Uterus (tissue), 4 donors: ENCODE results near the gene ZNF610. TPM values are rescaled to one million over a fixed set of nuclear protein-coding genes. Genes with fewer than 3 reads are reported as not detected.
A peak's percentile ranks its signal among the peaks of the same experiment; 100 is the strongest.

Experiments
- DNase-seq, 2 donors: peaks; one replicate each; pipeline ENCODE4 v3.0.0-alpha.2; 2019 to 2020
- H3K27ac ChIP-seq, 2 donors: fragments of 200-600 bp; sonication (generic); 1 replicate in 1 of 2; 2 replicates in 1 of 2; pipeline ENCODE4 v1.5.1; 2016 to 2018
- H3K27me3 ChIP-seq, 2 donors: fragments of 200-600 bp; sonication (generic); one replicate each; pipeline ENCODE4 v1.5.1; 2018 to 2019; ENCODE audit warnings: control low read depth in 1 of 2
- H3K36me3 ChIP-seq, 2 donors: fragments of 200-600 bp; sonication (generic); one replicate each; pipeline ENCODE4 v1.5.1; 2019; ENCODE audit warnings: control low read depth in 1 of 2
- H3K4me1 ChIP-seq, 2 donors: fragments of 200-600 bp; sonication (generic); one replicate each; pipeline ENCODE4 v1.5.1; 2018 to 2019; ENCODE audit warnings: control low read depth in 1 of 2
- H3K4me3 ChIP-seq, 2 donors: fragments of 200-600 bp; sonication (generic); 1 replicate in 1 of 2; 2 replicates in 1 of 2; pipeline ENCODE4 v1.5.1; 2018 to 2019; ENCODE audit warnings: mild to moderate bottlenecking in 1 of 2
- H3K9me3 ChIP-seq, 2 donors: fragments of 200-600 bp; sonication (generic); one replicate each; pipeline ENCODE4 v1.5.1; 2019; ENCODE audit warnings: control low read depth in 1 of 2
- POLR2A ChIP-seq, 2 donors: fragments of 450-650 bp; IDR thresholded peaks; one replicate each; pipeline ENCODE4 v1.6.1; 2016; ENCODE audit warnings: antibody characterized with exemption in 2 of 2, mild to moderate bottlenecking in 1 of 2, moderate library complexity in 1 of 2
- intact Hi-C: fragments of 100-400 bp; cut with DNase I; formaldehyde crosslinking; loops from one replicate; pipeline ENCODE4 v1.15.1; 2023; ENCODE audit warnings: low total_unique reads
- small RNA-seq: library from RNA; depleted of rRNA; stranded (forward); fragments of <200 nt; gene quantifications from one replicate; pipeline ENCODE3, GENCODE V24; 2016
- total RNA-seq, 4 donors: library from RNA; depleted of rRNA in 3 of 4; stranded (reverse); fragments of >200 nt in 3 of 4; gene quantifications; one replicate each; pipeline versions ENCODE4 v1.1.0 to v1.2.4, GENCODE V29; 2014 to 2023
- TF ChIP-seq, protein P1 (sequence below), 4 experiments: fragments of 200-600 bp in 2 of 4; fragments of 450-650 bp in 2 of 4; sonication (generic) in 2 of 4; IDR thresholded peaks; one replicate each; pipeline ENCODE4 v1.5.1; 2016 to 2019; ENCODE audit warnings: antibody characterized with exemption in 4 of 4, mild to moderate bottlenecking in 2 of 4, moderate library complexity in 1 of 4
- donor health status: DM: yes; HTN: yes; CAD: no.

The ZNF610 gene
- total RNA-seq, 4 donors from 2014 or later, result 0.29 to 13.8 (median 3.0) TPM

DNA sequence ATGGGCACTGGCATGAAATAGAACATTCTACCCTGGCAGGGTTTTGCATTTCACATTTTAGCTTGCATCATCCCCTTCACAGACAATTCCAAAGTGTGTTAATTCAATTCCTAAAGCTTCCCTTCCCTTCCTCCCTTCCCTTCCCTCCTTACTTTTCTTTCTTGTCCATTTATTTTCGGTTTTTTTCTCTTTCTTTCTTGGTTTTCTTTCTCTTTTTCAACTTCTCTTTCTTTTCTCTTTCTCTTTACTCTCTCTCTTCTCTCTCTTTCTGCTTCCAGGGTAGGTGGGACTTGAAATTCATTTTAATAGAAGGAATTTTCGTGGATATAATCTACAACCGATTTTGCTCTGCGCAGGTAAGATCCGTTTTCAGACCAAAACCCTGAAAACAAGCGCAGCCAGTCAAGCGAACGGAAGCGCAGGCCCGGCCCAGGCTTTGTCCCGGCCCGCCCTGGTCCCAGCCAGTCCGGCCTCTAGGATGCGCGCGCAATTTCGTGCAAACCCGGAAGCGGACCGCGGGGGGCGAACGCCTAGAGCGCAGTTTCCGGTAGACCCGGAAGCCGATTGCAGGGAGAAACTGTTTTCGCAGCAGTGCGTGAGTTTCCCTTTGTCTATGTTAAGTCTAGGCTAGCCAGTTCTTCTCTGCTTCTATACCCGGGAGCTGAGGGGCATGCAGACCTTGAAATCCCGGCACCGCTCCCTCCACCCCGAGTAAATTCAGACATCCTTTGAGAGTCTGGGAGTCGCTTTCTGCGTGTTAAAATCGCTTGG is 61.5 kb downstream of the ZNF610 start, which contains the start of gene ZNF528:
Gene ZNF528, plus strand, starts transcription at position 540 of the 771 bp plus-strand sequence. CDS start 4,165 bp downstream, outside the sequence.
- TF ChIP-seq POLR2A (IDR thresholded peaks at IDR 0.05), result peak in 1 of 2 donors; percentile 55
- TF ChIP-seq, protein P1, sequence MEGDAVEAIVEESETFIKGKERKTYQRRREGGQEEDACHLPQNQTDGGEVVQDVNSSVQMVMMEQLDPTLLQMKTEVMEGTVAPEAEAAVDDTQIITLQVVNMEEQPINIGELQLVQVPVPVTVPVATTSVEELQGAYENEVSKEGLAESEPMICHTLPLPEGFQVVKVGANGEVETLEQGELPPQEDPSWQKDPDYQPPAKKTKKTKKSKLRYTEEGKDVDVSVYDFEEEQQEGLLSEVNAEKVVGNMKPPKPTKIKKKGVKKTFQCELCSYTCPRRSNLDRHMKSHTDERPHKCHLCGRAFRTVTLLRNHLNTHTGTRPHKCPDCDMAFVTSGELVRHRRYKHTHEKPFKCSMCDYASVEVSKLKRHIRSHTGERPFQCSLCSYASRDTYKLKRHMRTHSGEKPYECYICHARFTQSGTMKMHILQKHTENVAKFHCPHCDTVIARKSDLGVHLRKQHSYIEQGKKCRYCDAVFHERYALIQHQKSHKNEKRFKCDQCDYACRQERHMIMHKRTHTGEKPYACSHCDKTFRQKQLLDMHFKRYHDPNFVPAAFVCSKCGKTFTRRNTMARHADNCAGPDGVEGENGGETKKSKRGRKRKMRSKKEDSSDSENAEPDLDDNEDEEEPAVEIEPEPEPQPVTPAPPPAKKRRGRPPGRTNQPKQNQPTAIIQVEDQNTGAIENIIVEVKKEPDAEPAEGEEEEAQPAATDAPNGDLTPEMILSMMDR (IDR thresholded peaks at IDR 0.05), result peak in 1 of 4 experiments; percentile 20
- no peaks in the 10 kb centered on the region for H3K36me3 ChIP-seq
- no peaks in the 10 kb centered on the region for H3K27me3 ChIP-seq
- no peaks in the 10 kb centered on the region for H3K4me1 ChIP-seq
- H3K9me3 ChIP-seq, result peaks cover 0 to 3% of the 10 kb centered on the region in 2 donors
- H3K27ac ChIP-seq, result peak within 1 kb of the TSS; percentile 44 to 68
- peak within 1 kb of the TSS; percentile 54 to 71 for H3K4me3 ChIP-seq
- intact Hi-C loops, result loop anchor here (5.0 kb wide), 1 partner anchor 240 kb away; the partner anchor contains the start of gene ZNF83
- peak; percentile 94 to 96 for DNase-seq

DNA sequence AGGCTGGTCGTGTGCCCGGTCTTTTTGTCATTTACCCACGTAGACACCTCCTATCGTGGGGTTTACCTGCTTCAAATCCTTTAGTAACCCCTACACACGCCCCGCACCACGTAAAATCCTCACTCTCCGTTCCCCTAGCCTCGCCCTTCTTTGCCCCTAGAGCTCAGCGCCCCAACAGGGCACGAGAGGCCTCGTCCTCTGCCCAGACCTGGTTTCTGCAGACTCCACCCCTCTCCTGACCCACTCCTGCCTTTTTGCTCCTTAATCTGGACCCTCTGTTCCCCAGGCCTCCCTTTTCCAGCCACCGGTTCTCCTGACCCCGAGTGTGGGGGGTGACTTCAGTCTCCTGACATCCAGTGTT is 62.0 kb downstream of the ZNF610 start:
- no peak for DNase-seq
- no peaks in the 10 kb centered on the region for H3K36me3 ChIP-seq

DNA sequence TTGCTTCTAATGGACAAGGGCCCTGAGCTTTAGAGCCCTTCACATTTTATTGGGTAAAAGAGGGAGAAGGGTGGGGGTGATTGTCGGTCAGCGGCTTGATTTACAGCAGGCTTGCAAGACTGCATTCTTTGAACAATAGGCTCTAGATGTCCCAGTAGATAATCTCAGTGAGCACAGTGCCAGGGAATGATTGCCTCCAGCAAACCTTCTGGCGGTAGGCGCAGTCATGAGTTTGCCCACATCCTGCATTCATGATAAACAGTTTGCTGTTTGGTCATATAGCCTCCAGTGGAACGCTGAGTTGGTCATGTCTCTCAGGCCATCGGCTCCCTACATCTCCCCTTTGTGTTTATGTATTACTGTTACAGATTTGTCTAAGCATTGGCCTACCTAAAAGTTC is 74.2 kb downstream of the ZNF610 start:
- DNase-seq, result no peak
- Histone ChIP-seq H3K4me3 (no peak overlapping the region), H3K4me1 (no peaks in the 10 kb centered on the region), H3K27ac (no peak overlapping the region), H3K9me3 (peaks cover 0 to 53% of the 10 kb centered on the region in 2 donors), H3K27me3 (no peaks in the 10 kb centered on the region), H3K36me3 (no peaks in the 10 kb centered on the region)
- TF ChIP-seq POLR2A (IDR thresholded peaks at IDR 0.05), result no peak
- TF ChIP-seq, protein P1 (IDR thresholded peaks at IDR 0.05), result no peak
- intact Hi-C loops, result no loop called here

More for the DNA sequence above, 62.0 kb downstream of the ZNF610 start:
- Histone ChIP-seq H3K4me3 (peak overlapping the region; percentile 54 to 71), H3K4me1 (no peaks in the 10 kb centered on the region), H3K27ac (peak overlapping the region; percentile 29 to 68), H3K9me3 (peaks cover 0 to under 1% of the 10 kb centered on the region in 2 donors), H3K27me3 (no peaks in the 10 kb centered on the region)
- TF ChIP-seq POLR2A (IDR thresholded peaks at IDR 0.05), result no peak
- TF ChIP-seq, protein P1 (IDR thresholded peaks at IDR 0.05), result no peak
- intact Hi-C loops, result loop anchor here (5.0 kb wide), 1 partner anchor 239 kb away; the partner anchor contains the start of gene ZNF83

DNA sequence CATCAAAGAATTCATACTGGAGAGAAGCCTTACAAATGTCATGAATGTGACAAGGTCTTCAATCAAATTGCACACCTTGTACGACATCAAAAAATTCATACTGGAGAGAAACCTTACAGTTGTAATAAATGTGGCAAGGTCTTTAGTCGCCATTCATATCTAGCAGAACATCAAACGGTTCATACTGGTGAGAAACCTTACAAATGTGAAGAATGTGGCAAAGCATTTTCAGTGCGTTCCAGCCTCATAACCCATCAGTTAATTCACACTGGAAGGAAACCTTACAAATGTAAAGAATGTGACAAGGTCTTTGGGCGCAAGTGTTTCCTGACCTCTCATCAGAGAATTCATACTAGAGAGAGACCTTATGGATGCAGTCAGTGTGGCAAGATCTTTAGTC is 79.7 kb downstream of the ZNF610 start:
- H3K36me3 ChIP-seq, result no peaks in the 10 kb centered on the region
- H3K9me3 ChIP-seq, result peaks cover 0 to 70% of the 10 kb centered on the region in 2 donors
- no peaks in the 10 kb centered on the region for H3K4me1 ChIP-seq
- no peak for DNase-seq
- no peaks in the 10 kb centered on the region for H3K27me3 ChIP-seq
- no peak for TF ChIP-seq POLR2A (IDR thresholded peaks at IDR 0.05)
- TF ChIP-seq, protein P1 (IDR thresholded peaks at IDR 0.05), result no peak
- H3K4me3 ChIP-seq, result no peak overlapping the region
- intact Hi-C loops, result no loop called here
- no peak overlapping the region for H3K27ac ChIP-seq

Small RNA genes lying within 50 kb of the gene (small RNA-seq; reads per million reads assigned to genes)
- gene AC010332.1, result not detected

Other genes starting within 250 kb of the ZNF610 start
- 10 to 100 TPM; 14.1 to 57.3 (median 41.9) TPM for gene ZNF841, start 240.5 kb upstream of the ZNF610 start, total RNA-seq
- 10 to 100 TPM in 3 of 4 donors, 1 to 10 TPM in 1; 2.4 to 27.2 (median 17.6) TPM for gene ZNF616, start 196.3 kb upstream of the ZNF610 start, total RNA-seq
- gene ZNF836, start 164.6 kb upstream of the ZNF610 start, total RNA-seq, result 10 to 100 TPM in 3 of 4 donors, 1 to 10 TPM in 1; 6.1 to 31.5 (median 20.3) TPM
- 100 to 1,000 TPM in 2 of 4 donors, 10 to 100 TPM in 2; 38.5 to 223 (median 134) TPM for gene PPP2R1A, start 146.2 kb upstream of the ZNF610 start, total RNA-seq
- 10 to 100 TPM in 3 of 4 donors, 1 to 10 TPM in 1; 1.8 to 26.9 (median 20.1) TPM for gene ZNF766, start 66.7 kb upstream of the ZNF610 start, total RNA-seq
- 10 to 100 TPM in 2 of 4 donors, 1 to 10 TPM in 2; 2.4 to 16.4 (median 10.5) TPM for gene ZNF480, start 39.1 kb upstream of the ZNF610 start, total RNA-seq
- gene ZNF880, start 33.7 kb downstream of the ZNF610 start, total RNA-seq, result 10 to 100 TPM; 19.2 to 87.3 (median 30.5) TPM
- 10 to 100 TPM in 3 of 4 donors, 1 to 10 TPM in 1; 6.2 to 80.7 (median 49.4) TPM for gene ZNF528, start 61.6 kb downstream of the ZNF610 start, total RNA-seq
- gene ZNF534, start 92.9 kb downstream of the ZNF610 start, total RNA-seq, result under 1 TPM in 3 of 4 donors, not detected in 1; 0.29 to 0.46 (median 0.35) TPM
- gene ZNF578, start 117.3 kb downstream of the ZNF610 start, total RNA-seq, result 10 to 100 TPM in 2 of 4 donors, 1 to 10 TPM in 2; 6.7 to 17.1 (median 10.6) TPM
- gene ZNF808, start 191.4 kb downstream of the ZNF610 start, total RNA-seq, result 10 to 100 TPM; 23.7 to 40.9 (median 30.4) TPM
- gene ZNF701, start 234.0 kb downstream of the ZNF610 start, total RNA-seq, result 10 to 100 TPM in 2 of 4 donors, 1 to 10 TPM in 2; 2.9 to 32.8 (median 16.7) TPM